ENCODE results near the gene YIF1A.
"Not testable (repeated sequence)": the region's sequence is repeated elsewhere in the genome, so short reads cannot be mapped to it uniquely, and the experiment has no call there.

The YIF1A gene

DNA sequence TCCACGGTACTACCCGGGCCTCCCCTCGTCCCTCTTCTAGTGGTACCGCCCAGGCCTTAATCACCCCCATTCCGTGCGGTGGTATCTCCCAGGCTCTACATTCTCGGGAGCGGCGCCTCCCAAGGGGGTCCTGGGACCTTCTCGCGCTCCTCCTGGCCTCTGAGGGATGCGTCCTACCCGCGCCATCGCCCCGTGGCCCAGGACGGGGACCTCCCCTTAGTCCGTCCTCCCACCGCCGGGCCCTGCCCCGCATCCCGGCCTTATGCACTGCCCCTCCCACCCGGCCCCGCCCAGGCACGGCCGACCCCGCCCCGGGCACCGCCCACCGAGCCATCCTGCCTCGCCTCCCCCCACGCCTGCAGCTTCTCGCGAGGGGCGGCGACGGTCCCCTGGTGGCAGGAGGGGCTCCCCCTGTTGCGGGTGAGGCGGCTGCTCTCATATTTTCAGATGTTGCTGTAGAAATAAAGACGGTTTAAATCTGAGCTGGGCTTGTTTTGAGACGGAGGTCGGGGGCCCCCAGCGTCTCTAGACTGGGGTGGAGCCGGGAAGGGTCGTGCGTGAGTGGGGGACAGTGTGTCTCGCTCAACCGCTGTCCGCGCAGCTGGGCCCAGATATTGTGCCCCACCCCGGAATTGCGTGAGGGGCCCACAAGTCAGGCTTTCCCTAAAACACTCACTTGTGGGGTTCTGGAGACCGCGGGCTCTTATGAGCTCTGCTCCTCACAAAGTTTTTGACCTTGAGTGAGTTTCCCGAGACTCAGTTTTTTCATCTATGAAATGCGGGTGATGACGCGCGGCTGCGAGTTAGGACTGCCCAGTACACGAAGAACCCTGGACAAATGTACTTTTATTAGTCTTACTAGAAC, 21.3 kb downstream of the YIF1A start:
- DNase-seq, result peak; percentile 83

DNA sequence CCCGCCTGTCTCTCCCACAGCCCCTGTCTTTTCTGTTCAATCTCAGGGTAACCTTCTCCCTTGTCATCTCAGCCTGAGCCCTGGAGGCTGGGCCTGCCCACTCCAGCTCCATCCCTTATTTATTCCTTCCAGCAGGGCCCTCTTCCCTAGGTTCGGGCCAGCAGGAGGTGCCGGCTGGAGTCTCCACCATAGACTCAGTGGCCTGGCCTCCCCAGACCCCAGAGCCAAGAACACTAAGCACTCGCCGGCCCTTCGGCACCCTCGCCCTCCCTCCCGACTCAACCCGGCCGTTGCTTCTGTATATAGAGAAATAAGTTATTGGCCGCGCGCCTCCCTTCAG, 21.9 kb downstream of the YIF1A start:
- no peak for DNase-seq

DNA sequence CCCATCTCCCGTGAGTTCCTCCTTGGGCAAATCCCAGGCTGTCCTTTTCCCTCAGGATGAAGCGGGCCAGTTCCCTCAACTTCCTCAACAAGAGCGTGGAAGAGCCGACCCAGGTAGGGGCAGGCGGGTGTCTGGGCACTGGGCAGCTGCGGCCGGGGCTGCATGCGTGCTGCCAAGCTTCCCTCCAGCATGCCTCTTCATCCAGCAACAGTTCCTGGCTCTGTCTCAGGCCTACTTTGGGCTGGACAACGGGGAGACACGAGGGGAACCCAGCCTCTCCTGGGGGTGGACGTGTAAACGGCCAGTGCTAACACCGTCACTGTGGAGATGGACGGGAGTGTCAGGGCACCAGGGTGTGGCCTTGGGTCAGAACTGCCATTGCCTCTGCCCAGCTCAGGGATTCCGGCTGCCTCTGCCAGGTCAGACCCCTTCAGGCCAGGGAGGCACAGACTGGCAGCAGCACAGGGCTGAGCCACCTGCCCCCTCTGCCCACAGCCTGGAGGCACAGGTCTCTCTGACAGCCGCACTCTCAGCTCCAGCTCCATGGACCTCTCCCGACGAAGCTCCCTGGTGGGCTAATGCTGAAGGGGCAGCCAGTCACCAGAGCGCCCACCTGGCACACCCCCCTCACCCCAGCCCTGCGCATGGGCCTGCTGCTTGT, 22.4 kb downstream of the YIF1A start:
- no peak for DNase-seq

DNA sequence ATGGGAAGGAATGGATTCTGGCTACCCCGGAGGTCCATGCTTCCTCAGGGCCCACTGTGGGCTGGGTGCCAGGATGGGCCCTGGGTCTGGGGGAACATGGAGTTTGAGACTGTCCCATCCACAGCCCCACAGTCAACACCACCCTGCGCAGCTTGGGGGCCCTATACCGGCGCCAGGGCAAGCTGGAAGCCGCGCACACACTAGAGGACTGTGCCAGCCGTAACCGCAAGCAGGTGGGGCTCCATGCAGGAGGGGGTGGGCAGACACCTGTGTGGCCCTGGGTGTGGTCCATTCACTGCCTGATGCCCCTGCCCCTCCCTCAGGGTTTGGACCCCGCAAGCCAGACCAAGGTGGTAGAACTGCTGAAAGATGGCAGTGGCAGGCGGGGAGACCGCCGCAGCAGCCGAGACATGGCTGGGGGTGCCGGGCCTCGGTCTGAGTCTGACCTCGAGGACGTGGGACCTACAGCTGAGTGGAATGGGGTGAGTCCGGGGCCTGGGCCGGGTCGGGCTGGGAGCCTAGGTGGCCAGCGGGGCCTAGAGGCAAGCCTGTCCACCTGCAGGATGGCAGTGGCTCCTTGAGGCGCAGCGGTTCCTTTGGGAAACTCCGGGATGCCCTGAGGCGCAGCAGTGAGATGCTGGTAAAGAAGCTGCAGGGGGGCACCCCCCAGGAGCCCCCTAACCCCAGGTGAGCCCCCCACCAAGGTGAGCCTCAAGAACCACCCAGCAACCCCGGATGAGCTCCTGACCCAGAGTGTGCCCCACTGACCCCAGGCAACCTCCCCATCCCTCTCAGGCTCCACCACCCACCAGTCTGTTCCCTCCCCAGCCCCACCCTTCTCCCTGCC, 23.2 kb downstream of the YIF1A start:
- no peak for DNase-seq

DNA sequence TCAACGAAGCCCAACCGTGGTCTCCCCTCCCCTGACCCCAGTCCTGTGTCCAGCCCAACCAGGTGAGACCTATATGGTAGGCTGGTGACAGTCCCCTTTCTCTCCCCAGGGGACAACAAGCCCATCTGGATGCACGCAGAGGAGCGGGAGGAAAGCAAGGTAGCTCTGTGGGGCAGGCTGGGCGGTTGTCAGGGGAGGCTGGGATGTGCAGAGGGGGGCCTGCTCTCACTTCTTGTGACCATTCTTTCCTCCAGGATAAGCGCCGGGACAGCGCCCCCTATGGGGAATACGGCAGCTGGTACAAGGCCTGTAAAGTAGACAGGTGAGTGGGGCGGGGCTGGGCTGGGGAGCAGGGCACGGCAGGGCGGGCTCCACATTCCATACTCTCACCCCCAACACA, 24.0 kb downstream of the YIF1A start:
- DNase-seq, result peak; percentile 36

DNA sequence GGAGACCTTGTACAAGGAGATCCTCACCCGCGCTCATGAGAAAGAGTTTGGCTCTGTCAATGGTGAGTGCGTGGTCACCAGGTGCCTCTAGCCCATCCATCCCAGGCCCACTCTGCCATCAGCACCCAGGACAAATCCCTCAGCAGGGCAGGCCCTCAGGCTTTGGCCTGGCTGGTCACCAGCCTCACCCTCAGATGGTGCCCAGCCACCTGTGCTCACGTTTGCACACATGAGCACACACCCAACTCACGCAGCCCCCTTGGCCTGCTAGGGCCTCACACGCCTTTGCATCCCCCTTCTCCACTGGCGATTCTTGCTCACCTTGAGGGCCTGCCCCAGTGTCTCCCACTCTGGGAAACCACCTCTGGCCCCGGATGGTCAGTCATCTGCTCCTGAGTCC, 24.6 kb downstream of the YIF1A start:
- no peak for DNase-seq

DNA sequence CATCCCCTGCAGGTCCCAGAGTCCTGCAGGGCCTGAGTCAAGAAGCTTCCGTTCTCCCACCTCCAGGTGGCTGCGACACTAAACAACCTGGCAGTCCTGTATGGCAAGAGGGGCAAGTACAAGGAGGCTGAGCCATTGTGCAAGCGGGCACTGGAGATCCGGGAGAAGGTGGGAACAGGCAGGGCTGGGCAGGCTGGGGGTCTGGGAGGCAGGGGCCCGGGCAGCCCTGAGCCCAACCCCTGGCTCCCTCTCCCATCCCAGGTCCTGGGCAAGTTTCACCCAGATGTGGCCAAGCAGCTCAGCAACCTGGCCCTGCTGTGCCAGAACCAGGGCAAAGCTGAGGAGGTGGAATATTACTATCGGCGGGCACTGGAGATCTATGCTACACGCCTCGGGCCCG, 25.2 kb downstream of the YIF1A start:
- DNase-seq, result no peak

DNA sequence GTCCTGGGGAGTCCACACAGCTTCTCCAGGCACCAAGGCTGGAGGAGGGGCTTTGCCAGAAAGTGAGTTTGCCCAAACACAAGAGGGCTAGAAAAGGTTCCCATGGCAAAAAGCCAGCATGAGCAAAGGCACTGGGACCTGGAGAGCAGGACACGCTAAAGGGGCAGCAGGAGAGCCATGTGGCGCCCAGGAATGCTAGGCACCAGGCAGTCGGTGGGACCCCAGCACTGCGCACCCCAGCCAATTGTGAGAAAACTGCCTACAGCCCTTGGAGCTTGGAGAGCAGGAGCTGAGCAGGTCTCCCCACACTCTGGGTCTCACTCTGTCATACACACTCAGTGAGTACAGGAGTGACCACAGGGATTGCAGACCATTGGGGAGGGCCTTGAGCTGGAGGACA, 25.7 kb downstream of the YIF1A start:
- no peak for DNase-seq

DNA sequence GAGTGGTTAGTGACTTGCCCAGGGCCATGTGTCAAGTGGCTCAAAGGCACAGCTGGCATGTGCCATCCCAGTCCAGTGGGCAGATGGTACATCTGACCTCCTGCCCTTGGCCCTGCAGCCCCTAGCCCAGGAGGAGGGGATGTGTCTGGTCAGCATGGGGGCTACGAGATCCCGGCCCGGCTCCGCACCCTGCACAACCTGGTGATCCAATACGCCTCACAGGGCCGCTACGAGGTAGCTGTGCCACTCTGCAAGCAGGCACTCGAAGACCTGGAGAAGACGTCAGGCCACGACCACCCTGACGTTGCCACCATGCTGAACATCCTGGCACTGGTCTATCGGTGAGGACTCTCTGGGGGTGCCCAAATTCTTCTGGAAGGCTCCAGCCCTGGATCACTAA, 26.2 kb downstream of the YIF1A start:
- no peak for DNase-seq

DNA sequence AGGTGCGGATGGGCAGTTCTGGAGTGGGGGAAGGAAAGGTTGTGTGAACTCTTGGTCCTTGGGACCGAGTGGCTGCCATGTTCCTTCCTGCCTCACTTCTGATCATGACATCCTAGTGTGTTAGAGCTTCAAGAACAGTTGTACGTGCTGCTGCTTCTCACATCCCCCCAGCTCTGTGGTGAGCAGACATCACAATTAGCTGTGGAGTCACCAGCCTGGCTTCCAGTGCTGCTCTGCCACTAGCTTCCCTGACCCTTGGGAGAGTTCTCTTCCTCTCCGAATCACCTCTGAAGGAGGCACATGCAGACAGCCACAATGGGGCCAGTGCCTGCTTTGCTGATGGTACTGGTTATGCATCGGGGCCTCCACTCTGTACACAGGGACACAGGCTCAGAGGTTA, 26.8 kb downstream of the YIF1A start:
- DNase-seq, result no peak

DNA sequence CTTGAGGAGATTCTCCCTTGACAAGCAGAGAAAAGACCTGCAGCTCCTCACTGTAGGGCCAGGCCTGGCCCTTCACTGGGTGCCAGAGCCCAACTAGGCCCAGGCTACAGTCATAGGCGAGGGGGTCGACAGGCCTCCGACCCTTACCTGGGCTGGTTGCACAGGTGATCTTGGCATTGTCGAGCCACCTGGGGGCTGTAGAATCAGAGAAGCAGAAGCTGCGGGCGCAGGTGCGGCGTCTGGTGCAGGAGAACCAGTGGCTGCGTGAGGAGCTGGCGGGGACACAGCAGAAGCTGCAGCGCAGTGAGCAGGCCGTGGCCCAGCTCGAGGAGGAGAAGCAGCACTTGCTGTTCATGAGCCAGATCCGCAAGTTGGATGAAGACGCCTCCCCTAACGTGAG, 27.4 kb downstream of the YIF1A start:
- DNase-seq, result no peak

DNA sequence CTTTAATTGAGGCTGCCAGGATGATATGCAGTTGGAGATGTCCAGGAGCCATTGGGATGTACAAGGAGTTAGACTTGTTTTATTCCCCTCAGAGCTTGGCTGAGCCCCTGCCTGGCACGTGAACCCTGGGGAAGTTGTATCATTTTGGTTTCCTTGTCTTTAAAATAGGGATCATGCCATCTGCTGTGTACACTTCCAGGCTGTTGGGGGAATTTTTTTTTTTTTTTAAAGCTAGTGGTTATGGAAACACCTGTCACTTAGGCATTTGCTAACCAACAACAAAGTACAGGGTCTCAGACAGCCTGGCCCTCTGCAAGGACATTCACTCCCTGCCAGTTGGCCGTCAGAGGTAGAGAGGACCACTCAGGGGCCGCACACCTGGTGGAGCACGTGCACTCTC, 29.0 kb downstream of the YIF1A start:
- no peak for DNase-seq

DNA sequence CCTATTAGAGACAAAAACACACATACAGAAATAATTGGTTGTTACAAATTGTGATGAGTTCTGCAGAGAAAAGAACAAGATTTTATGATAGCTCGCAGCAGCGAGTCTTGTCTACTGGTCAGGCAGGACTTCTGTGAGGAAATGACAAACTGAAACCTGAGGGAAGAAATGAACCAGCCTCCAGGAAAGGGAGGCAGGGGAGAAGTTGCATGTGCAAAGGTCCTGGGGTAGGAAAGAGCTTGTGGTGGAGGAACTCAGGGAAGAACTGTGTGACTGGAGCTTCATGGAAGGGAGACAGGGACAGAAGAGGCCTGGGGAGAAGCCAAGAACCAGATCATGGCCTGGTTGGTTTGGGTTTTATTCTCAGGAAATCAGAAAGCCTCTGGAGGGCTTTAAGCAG, 29.7 kb downstream of the YIF1A start:
- DNase-seq, result no peak

DNA sequence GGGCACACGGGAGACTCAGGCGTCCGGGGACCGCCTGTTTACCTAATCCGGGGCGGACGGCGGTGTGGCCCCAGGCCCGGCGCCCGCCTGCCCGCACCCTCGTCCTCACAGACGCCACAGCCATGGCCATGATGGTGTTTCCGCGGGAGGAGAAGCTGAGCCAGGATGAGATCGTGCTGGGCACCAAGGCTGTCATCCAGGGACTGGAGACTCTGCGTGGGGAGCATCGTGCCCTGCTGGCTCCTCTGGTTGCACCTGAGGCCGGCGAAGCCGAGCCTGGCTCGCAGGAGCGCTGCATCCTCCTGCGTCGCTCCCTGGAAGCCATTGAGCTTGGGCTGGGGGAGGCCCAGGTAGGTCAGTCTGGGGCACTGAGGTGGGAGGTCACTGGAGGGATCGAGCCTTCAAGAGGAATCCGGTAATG, 30.5 kb downstream of the YIF1A start:
- no peak for DNase-seq

DNA sequence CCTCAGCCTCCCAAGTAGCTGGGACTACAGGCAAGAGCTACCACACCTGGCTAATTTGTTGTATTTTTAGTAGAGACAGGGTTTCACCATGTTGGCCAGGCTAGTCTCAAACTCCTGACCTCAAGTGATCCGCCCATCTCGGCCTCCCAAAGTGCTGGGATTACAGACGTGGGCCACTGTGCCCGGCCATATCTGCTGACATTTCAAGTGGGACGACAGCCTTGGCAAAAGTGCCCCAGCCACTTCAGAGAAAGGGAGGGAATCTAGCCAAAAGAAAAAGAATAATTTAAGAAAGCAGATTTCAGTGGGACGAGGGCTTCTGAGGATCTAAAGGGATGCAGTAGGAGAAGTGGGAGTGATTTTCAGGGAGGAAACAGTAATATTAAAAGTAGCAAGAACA, 35.9 kb downstream of the YIF1A start:
- DNase-seq, result not testable (repeated sequence)

DNA sequence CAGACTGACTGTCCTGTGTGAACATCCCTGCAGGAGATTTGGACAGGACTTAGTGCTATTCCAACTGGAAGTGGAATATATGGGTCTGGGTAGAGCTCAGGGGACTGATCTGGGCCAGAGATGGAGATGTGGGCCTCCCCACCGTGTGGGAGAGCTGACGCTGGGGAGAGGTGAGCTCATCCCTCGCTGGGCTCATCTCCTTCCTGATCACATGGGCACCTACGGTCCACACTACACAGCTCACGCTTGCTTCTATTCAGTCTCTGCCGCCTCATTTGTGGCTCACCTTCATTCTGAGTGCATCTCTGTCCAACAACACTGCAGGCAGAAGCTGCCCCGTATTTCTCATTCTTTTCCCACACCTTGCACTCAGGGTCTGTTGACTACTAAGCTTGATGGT, 37.1 kb downstream of the YIF1A start:
- DNase-seq, result no peak

DNA sequence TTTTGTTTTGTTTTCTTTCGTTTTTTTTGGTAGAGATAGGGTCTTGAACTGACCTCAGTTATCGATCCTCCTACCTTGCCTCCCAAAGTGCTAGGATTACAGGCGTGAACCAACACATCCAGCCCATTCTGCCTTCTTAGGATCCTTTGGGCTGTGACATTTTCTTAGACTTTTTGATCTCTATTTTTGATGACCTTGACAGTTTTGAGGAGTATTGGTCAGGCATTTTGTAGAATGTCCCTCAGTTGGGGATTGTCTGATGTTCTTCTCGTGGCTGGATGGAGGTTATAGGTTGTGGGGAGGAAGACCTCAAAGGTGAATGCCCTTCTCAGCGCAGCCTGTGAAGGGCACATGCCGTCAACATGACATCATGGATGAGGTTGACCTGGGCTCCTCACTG, 40.0 kb downstream of the YIF1A start:
- no peak for DNase-seq

DNA sequence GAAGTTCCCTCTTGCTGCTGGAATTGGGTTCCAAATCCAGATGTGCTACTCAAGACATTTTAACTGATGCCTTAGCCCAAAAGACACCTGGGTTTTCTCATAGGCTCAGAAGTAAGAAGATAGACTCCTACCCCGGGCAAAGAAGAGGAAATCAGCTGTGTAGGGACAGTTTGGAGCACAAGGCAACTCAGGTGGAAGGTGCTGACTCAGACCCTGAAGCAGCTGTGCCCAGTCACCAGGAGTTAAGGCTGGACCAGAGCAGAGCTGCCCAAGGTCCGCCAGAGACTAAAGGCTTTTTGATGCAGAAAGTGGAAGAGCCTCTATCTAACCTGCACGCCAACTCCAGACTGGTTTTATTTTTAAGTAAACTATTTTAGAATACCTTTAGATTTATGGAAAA, 41.1 kb downstream of the YIF1A start:
- no peak for DNase-seq

DNA sequence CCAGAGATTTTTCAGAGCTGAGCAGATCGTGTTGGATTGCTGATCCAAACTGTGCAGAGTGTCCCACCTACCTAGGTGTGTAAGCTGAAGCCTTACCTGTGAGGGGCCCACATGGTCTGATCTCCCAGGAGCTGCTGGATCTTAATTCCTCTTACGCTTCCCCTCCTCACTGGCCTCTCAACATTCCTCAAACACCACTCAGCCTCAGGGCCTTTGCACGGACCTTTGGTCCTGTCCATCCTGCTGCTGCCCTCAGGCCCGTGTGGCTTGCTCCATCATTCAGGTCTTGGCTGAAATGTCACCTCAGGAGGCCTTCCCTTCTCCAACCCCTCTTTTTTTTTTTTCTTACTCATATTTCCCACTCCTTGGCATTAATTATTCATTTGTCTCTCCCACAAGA, 41.6 kb downstream of the YIF1A start:
- DNase-seq, result no peak

DNA sequence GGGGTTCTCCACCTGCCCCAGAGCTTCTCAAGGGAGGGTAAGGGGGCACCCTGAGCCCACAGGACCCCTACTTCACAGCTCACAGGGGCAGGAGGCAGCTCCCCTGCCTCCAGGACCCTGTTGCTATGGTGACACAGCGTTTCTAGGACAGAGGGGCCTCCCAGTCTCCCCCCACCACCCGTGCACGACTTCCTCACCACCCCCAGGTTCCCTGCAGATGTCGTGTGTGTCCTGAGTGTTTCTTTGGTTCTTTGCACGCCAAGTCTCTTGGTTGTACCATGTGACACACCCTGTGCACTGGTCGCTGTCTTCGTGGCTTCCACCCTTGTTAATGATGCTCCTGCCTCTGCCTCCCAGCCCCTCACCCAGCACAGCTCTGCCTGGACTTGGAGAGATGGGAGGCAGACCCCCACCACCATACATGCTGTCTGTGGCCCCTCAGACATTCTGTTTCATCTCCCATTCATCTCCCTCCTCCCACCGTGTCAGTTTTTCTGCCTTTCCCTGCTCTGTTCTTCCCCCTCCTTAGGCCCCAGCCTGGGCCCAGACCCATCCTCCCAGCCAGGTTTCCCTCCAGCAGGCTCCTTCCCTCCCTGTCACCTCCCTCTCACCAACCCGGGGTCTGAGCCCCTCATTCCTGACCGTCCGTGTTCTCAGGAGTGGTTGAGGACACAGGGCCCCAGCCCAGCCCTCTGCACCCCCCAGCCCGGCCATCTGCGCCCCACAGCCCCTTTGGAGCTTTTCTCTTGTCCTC, 45.0 kb downstream of the YIF1A start:
- DNase-seq, result no peak

DNA sequence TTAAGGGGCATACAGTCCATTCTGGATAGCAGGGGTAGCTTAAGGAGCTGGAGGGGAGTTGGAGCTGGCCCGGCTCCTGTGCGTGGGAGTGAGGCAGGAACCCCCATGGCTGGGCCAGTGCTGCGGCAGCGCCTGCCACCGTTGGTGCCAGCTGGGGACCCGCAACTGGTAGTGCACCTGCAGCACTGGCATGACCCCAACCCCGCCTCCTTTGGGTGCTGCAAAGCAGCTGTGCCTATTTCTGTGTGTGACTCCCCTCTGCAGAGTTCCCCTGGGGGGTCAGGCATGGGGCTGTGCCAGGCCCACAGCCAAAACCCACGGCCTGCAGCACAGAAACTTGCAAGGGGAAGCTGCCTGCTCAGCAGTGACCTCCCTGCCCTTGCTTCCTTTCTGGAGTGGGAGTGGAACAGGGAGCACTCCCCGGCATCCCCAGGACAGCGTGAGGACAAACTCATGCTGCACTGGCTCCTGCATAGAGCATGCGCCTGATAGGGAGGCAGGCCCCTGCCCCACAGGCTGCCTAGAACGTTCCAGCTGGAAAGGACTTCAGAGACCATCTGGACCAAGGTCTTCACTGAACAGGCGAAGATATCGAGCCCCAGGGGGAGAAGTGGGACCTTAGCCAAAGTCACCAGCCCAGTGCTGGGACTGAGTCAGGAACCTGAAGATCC, 46.7 kb downstream of the YIF1A start:
- no peak for DNase-seq

DNA sequence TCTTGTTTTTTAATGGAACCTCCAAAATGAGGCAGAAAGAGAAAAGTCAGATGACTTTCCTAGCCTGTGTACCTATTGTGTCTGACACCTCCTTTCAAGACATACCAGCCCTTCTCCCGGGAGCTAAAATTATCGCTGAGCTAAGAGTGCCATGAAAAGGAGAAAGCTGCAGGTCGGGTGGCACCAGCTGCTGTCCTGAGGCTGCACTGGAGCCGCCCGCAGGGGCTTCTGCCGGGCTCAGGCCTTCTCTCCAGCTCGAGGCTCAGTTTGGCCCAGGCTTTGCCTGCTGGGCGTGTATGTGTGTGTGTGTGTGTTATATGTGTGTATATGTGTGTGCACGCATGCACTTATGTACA, 48.2 kb downstream of the YIF1A start:
- DNase-seq, result no peak

All from activated naive CD4-positive, alpha-beta T cell treated with Interleukin-2 at 50 U/mL for 16 hours (primary cell).